Stimulated activated naive CD4-positive, alpha-beta T cell treated with Interleukin-2 at 50 U/mL for 16 hours (primary cell): Measurements from ENCODE around the gene CEBPA.
"Not testable (repeated sequence)": the region's sequence is repeated elsewhere in the genome, so short reads cannot be mapped to it uniquely, and the experiment has no call there.

Experiments used
- DNase-seq: peaks from one replicate; lab custom pipeline; 2025; lab: John Stamatoyannopoulos, UW

The CEBPA gene

GRCh38 chr19:33300009-33300893, 2.1 kb downstream of the CEBPA start:
- no peak for DNase-seq

- no peak for DNase-seq
Observed at GRCh38 chr19:33299051-33299688, 3.2 kb downstream of the CEBPA start.

- DNase-seq: no peak
Observed at GRCh38 chr19:33298146-33298911, 4.0 kb downstream of the CEBPA start.

- DNase-seq: no peak
Observed at GRCh38 chr19:33297401-33298145, 4.8 kb downstream of the CEBPA start.

- DNase-seq: no peak
Observed at GRCh38 chr19:33296488-33296971, 5.8 kb downstream of the CEBPA start.

GRCh38 chr19:33295621-33296487, 6.5 kb downstream of the CEBPA start:
- no peak for DNase-seq

- DNase-seq: not testable (repeated sequence)
Observed at GRCh38 chr19:33295046-33295445, 7.3 kb downstream of the CEBPA start.

GRCh38 chr19:33294058-33294798, 8.1 kb downstream of the CEBPA start:
- no peak for DNase-seq

- DNase-seq: no peak
Observed at GRCh38 chr19:33293255-33294057, 8.9 kb downstream of the CEBPA start.

GRCh38 chr19:33292595-33293254, 9.6 kb downstream of the CEBPA start:
- no peak for DNase-seq

- DNase-seq: no peak
Observed at GRCh38 chr19:33291623-33292534, 10.5 kb downstream of the CEBPA start.

- DNase-seq: no peak
Observed at GRCh38 chr19:33290956-33291622, 11.2 kb downstream of the CEBPA start.

- DNase-seq: no peak
Observed at GRCh38 chr19:33290082-33290815, 12.1 kb downstream of the CEBPA start.

GRCh38 chr19:33289261-33289660, 13.1 kb downstream of the CEBPA start:
- DNase-seq: no peak

- DNase-seq: no peak
Observed at GRCh38 chr19:33288666-33289065, 13.7 kb downstream of the CEBPA start.

- no peak for DNase-seq
Observed at GRCh38 chr19:33287927-33288326, 14.4 kb downstream of the CEBPA start.
